Right atrium auricular region (tissue), 2 donors: ENCODE measurements around the gene ACOXL. TPM values are rescaled to one million over a fixed set of nuclear protein-coding genes. Genes with fewer than 3 reads are reported as not detected.

Experiments
- DNase-seq: peaks from one replicate; pipeline ENCODE4 v3.0.0-alpha.2; 2019; ENCODE audit warnings: low spot score
- H3K27ac ChIP-seq, 2 donors: fragments of 200-600 bp; sonication (generic); 1 replicate in 1 of 2; 2 replicates in 1 of 2; pipeline ENCODE4 v1.5.1; 2016 to 2019
- H3K27me3 ChIP-seq, 2 donors: fragments of 200-600 bp; sonication (generic); one replicate each; pipeline versions ENCODE4 v1.5.1 to v1.6.0; 2017 to 2019
- H3K36me3 ChIP-seq: fragments of 200-600 bp; sonication (generic); one replicate; pipeline ENCODE4 v1.5.1; 2016
- H3K4me1 ChIP-seq, 2 donors: fragments of 200-600 bp; sonication (generic); one replicate each; pipeline versions ENCODE4 v1.5.1 to v1.6.0; 2017 to 2019
- H3K4me3 ChIP-seq, 2 donors: fragments of 200-600 bp; sonication (generic); 1 replicate in 1 of 2; 2 replicates in 1 of 2; pipeline ENCODE4 v1.5.1; 2017 to 2019; ENCODE audit warnings: mild to moderate bottlenecking in 1 of 2, moderate library complexity in 1 of 2
- H3K9me3 ChIP-seq, 2 donors: fragments of 200-600 bp; sonication (generic); one replicate each; pipeline ENCODE4 v1.5.1; 2019
- total RNA-seq, 2 donors: library from RNA; depleted of rRNA; stranded (reverse); fragments of >200 nt; gene quantifications; one replicate each; pipeline ENCODE4 v1.1.0, GENCODE V29; 2016
- TF ChIP-seq, protein P1 (sequence below), 2 donors: fragments of 200-600 bp; sonication (generic); IDR thresholded peaks; one replicate each; pipeline ENCODE4 v1.5.1; 2019; ENCODE audit warnings: antibody characterized with exemption in 2 of 2

The ACOXL gene
- total RNA-seq, 2 donors from 2014 or later: 0.33 to 0.55 TPM

- peaks cover 0 to 12% of the 10 kb centered on the region in 2 donors for H3K9me3 ChIP-seq
Observed at GRCh38 chr2:110896226-110896625, 163.9 kb downstream of the ACOXL start.

DNA sequence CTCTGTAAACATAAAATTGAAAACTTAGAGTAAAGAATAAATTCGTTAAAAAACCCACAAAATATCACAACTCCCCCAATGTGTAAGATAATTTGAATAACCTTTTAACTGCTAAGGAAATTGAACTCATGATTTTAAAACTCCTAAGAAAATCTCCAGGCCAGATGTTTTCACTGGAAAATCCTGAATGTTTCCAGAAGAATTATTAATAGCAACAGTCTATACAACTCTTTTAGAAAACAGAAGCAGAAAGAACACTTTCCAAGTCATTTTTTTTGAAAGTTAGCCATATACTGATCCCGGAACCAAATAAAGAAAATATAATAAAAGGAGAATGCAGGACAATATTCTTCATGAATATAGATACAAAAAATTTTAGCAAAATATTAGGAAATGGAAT, 165.6 kb downstream of the ACOXL start:
- no peak overlapping the region for H3K4me3 ChIP-seq
- H3K36me3 ChIP-seq: no peaks in the 10 kb centered on the region
- no peaks in the 10 kb centered on the region for H3K4me1 ChIP-seq
- no peaks in the 10 kb centered on the region for H3K27me3 ChIP-seq
- H3K27ac ChIP-seq: no peak overlapping the region
- peaks cover 0 to 12% of the 10 kb centered on the region in 2 donors for H3K9me3 ChIP-seq
- no peak for DNase-seq
- TF ChIP-seq, protein P1, sequence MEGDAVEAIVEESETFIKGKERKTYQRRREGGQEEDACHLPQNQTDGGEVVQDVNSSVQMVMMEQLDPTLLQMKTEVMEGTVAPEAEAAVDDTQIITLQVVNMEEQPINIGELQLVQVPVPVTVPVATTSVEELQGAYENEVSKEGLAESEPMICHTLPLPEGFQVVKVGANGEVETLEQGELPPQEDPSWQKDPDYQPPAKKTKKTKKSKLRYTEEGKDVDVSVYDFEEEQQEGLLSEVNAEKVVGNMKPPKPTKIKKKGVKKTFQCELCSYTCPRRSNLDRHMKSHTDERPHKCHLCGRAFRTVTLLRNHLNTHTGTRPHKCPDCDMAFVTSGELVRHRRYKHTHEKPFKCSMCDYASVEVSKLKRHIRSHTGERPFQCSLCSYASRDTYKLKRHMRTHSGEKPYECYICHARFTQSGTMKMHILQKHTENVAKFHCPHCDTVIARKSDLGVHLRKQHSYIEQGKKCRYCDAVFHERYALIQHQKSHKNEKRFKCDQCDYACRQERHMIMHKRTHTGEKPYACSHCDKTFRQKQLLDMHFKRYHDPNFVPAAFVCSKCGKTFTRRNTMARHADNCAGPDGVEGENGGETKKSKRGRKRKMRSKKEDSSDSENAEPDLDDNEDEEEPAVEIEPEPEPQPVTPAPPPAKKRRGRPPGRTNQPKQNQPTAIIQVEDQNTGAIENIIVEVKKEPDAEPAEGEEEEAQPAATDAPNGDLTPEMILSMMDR (IDR thresholded peaks at IDR 0.05): no peak

More at GRCh38 chr2:110896226-110896625, 163.9 kb downstream of the ACOXL start:
- Histone ChIP-seq H3K27me3 (no peaks in the 10 kb centered on the region), H3K4me3 (no peak overlapping the region), H3K27ac (no peak overlapping the region), H3K4me1 (no peaks in the 10 kb centered on the region), H3K36me3 (no peaks in the 10 kb centered on the region)
- DNase-seq: no peak
- TF ChIP-seq, protein P1 (IDR thresholded peaks at IDR 0.05): no peak

GRCh38 chr2:110900191-110900590, 167.8 kb downstream of the ACOXL start:
- TF ChIP-seq, protein P1 (IDR thresholded peaks at IDR 0.05): no peak
- Histone ChIP-seq H3K4me3 (no peak overlapping the region), H3K4me1 (no peaks in the 10 kb centered on the region), H3K27ac (no peak overlapping the region), H3K9me3 (peaks cover 0 to 12% of the 10 kb centered on the region in 2 donors), H3K36me3 (no peaks in the 10 kb centered on the region), H3K27me3 (no peaks in the 10 kb centered on the region)
- DNase-seq: no peak

DNA sequence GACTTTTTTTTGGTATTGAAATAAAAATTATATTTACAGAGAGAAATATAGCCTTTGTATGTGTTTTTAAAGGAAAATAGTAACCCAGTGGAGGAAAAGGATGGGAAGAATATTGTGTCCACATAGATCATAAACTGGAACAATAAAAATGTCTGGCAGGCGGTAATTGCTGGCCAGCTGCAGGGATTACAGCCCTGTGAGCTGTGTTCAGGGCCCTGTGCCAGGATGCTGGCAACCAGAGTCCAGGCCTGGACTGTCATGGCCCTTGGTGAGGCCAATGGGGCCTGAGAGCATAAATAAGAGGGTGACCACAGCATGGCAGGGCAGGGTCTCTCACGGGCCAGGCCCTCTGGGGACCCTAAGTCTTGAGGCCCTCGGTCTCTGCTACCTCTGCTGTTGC, 171.2 kb downstream of the ACOXL start:
- Histone ChIP-seq H3K27ac (no peak overlapping the region), H3K9me3 (no peaks in the 10 kb centered on the region), H3K4me3 (no peak overlapping the region), H3K4me1 (no peaks in the 10 kb centered on the region), H3K36me3 (no peaks in the 10 kb centered on the region), H3K27me3 (no peaks in the 10 kb centered on the region)
- TF ChIP-seq, protein P1 (IDR thresholded peaks at IDR 0.05): no peak
- DNase-seq: no peak

DNA sequence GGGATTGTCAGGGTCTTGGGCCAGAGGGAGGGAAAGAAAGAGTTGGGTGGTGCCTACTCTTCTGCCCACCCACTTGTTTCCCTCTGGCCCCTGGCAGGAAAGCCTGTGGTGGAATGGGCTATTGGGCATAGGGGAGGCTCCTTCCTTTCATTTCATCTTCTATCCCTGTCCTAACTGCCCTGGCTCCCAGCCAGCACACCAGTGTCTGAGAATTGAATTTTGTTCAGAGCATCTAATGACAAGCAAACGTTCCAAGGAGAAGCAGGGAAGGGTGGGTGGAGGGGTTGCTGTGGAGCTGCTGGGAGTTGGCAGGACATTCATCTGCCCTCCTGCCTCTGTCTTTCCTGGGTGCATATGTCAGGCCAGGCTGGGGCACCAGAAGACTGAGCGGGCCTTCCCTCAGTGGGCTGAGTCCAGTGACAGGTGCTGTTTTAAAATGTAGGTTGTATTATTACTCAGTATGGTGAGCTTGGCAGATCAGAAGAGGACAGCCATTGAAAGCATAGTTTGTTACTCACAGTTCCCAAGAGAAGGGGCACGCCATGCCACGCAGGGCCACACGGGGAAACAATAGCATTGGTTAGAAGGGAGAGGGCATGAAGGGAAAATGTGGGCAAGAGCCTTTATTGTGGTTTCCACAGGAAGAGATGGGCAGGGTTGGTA, 171.9 kb downstream of the ACOXL start:
- Histone ChIP-seq H3K36me3 (no peaks in the 10 kb centered on the region), H3K27ac (no peak overlapping the region), H3K4me1 (no peaks in the 10 kb centered on the region), H3K4me3 (no peak overlapping the region), H3K9me3 (no peaks in the 10 kb centered on the region), H3K27me3 (no peaks in the 10 kb centered on the region)
- DNase-seq: no peak
- TF ChIP-seq, protein P1 (IDR thresholded peaks at IDR 0.05): no peak

DNA sequence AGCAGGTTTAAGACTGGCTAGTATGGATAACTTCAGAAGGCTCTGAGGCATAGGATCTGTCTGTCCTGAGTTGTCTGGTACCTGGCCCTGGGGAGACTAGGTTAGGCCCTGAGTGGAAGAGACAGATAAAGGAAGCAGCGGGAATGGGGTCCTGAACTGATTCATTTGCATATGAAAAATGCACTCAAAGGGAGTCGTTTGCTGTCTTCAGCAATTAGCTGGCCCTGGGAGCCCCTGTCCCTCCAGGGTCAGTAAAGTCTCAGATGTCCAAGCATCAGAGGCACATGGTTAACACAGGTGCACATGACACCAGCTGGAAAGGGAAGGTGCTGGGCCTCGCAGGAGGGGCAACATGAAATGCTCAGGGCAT, 172.4 kb downstream of the ACOXL start:
- Histone ChIP-seq H3K4me1 (no peaks in the 10 kb centered on the region), H3K36me3 (no peaks in the 10 kb centered on the region), H3K9me3 (no peaks in the 10 kb centered on the region), H3K27ac (no peak overlapping the region), H3K27me3 (no peaks in the 10 kb centered on the region), H3K4me3 (no peak overlapping the region)
- TF ChIP-seq, protein P1 (IDR thresholded peaks at IDR 0.05): no peak
- no peak for DNase-seq
